Coronary artery (tissue), 2 donors: ENCODE measurements around the gene HS3ST5.

ENCODE experiments used
- DNase-seq: peaks from one replicate; pipeline ENCODE4 v3.0.0-alpha.2; 2017; ENCODE audit warnings: low spot score
- H3K27ac ChIP-seq, 2 donors: fragments of 200-600 bp; sonication (generic); one replicate each; pipeline ENCODE4 v1.5.1; 2016 to 2019
- H3K4me3 ChIP-seq: fragments of 200-600 bp; sonication (generic); 2 replicates; pipeline ENCODE4 v1.5.1; 2016; ENCODE audit warnings: mild to moderate bottlenecking, moderate library complexity
- CTCF ChIP-seq: fragments of 200-600 bp; sonication (generic); IDR thresholded peaks from one replicate; pipeline ENCODE4 v1.5.1; 2019; ENCODE audit warnings: antibody characterized with exemption

The HS3ST5 gene

GRCh38 chr6:114061116-114061515, 281.7 kb downstream of the HS3ST5 start:
- Histone ChIP-seq H3K27ac (no peak overlapping the region), H3K4me3 (no peak overlapping the region)
- TF ChIP-seq CTCF = no peak
- DNase-seq = no peak

- H3K27ac ChIP-seq = no peak overlapping the region
- DNase-seq = no peak
- TF ChIP-seq CTCF = no peak
- no peak overlapping the region for H3K4me3 ChIP-seq
Observed at GRCh38 chr6:114058435-114058834, 284.4 kb downstream of the HS3ST5 start.

GRCh38 chr6:114055763-114056162, 287.1 kb downstream of the HS3ST5 start:
- no peak overlapping the region for H3K4me3 ChIP-seq
- H3K27ac ChIP-seq = no peak overlapping the region
- no peak for TF ChIP-seq CTCF
- DNase-seq = no peak

- Histone ChIP-seq H3K27ac (no peak overlapping the region), H3K4me3 (no peak overlapping the region)
- no peak for TF ChIP-seq CTCF
- DNase-seq = no peak
Observed at GRCh38 chr6:114055349-114055748, 287.5 kb downstream of the HS3ST5 start.

- TF ChIP-seq CTCF = no peak
Observed at GRCh38 chr6:114053791-114054190, 289.0 kb downstream of the HS3ST5 start.

GRCh38 chr6:114052141-114052540, 290.7 kb downstream of the HS3ST5 start:
- no peak for TF ChIP-seq CTCF
- DNase-seq = no peak
- Histone ChIP-seq H3K4me3 (no peak overlapping the region), H3K27ac (no peak overlapping the region)

More at GRCh38 chr6:114053791-114054190, 289.0 kb downstream of the HS3ST5 start:
- no peak for DNase-seq
- no peak overlapping the region for H3K4me3 ChIP-seq
- no peak overlapping the region for H3K27ac ChIP-seq

- Histone ChIP-seq H3K4me3 (no peak overlapping the region), H3K27ac (no peak overlapping the region)
- no peak for TF ChIP-seq CTCF
- no peak for DNase-seq
Observed at GRCh38 chr6:114051031-114051430, 291.8 kb downstream of the HS3ST5 start.
